ENCODE data around the gene ACVRL1.

Gene ACVRL1

DNA sequence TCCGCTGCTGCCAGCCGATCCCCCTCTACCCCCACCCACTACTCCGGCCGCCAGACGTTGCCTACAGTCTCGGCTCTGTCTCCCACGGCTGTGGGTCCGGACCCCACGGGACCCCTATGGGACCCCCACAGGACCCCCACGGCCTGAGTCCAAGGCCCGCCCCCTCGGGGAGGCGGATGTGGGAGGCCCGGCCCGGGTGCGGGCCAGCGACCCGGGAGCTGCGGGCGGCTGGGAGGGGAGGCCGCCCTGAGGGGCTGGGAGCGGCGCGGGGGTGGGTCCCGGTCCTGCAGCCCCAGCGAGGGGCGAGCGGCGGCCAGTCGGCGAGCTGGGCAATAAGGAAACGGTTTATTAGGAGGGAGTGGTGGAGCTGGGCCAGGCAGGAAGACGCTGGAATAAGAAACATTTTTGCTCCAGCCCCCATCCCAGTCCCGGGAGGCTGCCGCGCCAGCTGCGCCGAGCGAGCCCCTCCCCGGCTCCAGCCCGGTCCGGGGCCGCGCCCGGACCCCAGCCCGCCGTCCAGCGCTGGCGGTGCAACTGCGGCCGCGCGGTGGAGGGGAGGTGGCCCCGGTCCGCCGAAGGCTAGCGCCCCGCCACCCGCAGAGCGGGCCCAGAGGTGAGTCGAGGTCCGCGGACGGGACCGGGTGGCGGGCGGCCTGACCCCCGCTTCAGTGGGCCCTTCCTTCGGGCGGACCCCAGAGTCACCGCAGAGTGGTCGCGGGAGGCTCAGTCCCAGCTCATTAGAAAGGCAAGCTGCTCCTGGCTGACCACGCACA is at the start of gene ACVRL1:
TSS of gene ACVRL1 (plus strand) at position 422 of the 773 bp plus-strand sequence. CDS start 4,971 bp downstream, outside the sequence.
- Mint-ChIP-seq H3K9me3 (ENCODE audit: low read depth) (no peaks in the 10 kb centered on the region), H3K4me3 (peak within 1 kb of the TSS; percentile 30), H3K27ac (no peak within 1 kb of the TSS), H3K4me1 (ENCODE audit: low read depth) (peaks cover 5% of the 10 kb centered on the region), H3K27me3 (peaks cover 15% of the 10 kb centered on the region), H3K36me3 (no peaks in the 10 kb centered on the region)

- H3K36me3 Mint-ChIP-seq: no peaks in the 10 kb centered on the region
- no peak overlapping the region for H3K27ac Mint-ChIP-seq
- H3K4me3 Mint-ChIP-seq: no peak overlapping the region
- H3K9me3 Mint-ChIP-seq (ENCODE audit: low read depth): no peaks in the 10 kb centered on the region
- peaks cover 19% of the 10 kb centered on the region for H3K27me3 Mint-ChIP-seq
- peaks cover 6% of the 10 kb centered on the region for H3K4me1 Mint-ChIP-seq (ENCODE audit: low read depth)
Observed at GRCh38 chr12:51860986-51861385, 46.3 kb upstream of the ACVRL1 start.

- H3K9me3 Mint-ChIP-seq (ENCODE audit: low read depth): no peaks in the 10 kb centered on the region
- H3K4me1 Mint-ChIP-seq (ENCODE audit: low read depth): peaks cover 6% of the 10 kb centered on the region
- H3K27ac Mint-ChIP-seq: no peak overlapping the region
- peaks cover 19% of the 10 kb centered on the region for H3K27me3 Mint-ChIP-seq
- peak overlapping the region; percentile 68 for H3K4me3 Mint-ChIP-seq
- H3K36me3 Mint-ChIP-seq: no peaks in the 10 kb centered on the region
Observed at GRCh38 chr12:51862947-51863346, 44.4 kb upstream of the ACVRL1 start.

- Mint-ChIP-seq H3K27ac (no peak overlapping the region), H3K27me3 (peaks cover 24% of the 10 kb centered on the region), H3K4me3 (peak overlapping the region; percentile 68), H3K4me1 (ENCODE audit: low read depth) (peaks cover 11% of the 10 kb centered on the region), H3K36me3 (no peaks in the 10 kb centered on the region), H3K9me3 (ENCODE audit: low read depth) (no peaks in the 10 kb centered on the region)
Observed at GRCh38 chr12:51863363-51863932, 43.9 kb upstream of the ACVRL1 start.

DNA sequence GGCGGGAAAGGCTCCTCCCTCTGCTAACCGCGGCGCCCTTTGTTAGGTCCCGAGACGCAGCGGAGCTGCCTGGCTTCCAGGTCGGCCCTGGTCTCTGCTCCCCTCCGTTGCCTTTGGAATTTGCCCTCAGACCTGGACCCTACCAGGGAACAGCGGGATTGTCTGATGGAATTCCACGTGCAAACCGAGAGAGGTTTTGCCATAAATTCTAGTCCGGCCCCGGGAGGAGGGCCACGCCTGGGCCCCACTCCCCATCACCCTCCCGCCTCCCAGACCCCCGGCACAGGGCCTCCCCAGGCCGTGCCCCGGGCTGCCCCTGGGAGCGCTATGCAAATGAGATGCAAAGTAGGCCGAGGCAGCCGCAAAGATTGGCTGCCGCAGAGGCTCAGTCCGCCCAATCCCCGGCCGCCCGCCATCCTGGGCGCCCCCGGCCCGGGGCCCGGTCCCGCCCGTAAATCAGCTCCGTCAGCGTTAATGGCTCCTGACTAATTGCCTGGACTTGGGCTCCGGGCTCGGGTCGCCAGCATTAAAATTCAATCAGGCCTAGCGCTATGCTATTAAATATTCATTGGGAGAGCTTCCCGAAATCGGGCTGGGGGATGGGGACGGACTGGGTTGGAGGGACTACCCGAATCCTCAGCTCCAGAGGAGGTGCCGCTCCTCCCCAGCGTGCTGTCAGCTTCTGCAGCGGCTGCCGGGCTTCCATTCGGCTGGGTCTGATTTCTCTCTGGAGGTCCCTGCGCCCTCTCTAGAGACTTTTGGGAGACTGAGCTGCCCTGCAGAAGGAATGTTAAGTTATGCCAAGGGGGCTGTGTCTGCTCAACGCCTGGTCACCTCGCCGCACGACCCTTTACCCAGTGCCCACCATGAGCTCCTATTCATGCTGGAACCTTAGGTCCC is 43.1 kb upstream of the ACVRL1 start:
- H3K4me1 Mint-ChIP-seq (ENCODE audit: low read depth): peaks cover 12% of the 10 kb centered on the region
- no peaks in the 10 kb centered on the region for H3K9me3 Mint-ChIP-seq (ENCODE audit: low read depth)
- no peak overlapping the region for H3K27ac Mint-ChIP-seq
- peaks cover 25% of the 10 kb centered on the region for H3K27me3 Mint-ChIP-seq
- peak overlapping the region; percentile 59 for H3K4me3 Mint-ChIP-seq
- H3K36me3 Mint-ChIP-seq: no peaks in the 10 kb centered on the region

DNA sequence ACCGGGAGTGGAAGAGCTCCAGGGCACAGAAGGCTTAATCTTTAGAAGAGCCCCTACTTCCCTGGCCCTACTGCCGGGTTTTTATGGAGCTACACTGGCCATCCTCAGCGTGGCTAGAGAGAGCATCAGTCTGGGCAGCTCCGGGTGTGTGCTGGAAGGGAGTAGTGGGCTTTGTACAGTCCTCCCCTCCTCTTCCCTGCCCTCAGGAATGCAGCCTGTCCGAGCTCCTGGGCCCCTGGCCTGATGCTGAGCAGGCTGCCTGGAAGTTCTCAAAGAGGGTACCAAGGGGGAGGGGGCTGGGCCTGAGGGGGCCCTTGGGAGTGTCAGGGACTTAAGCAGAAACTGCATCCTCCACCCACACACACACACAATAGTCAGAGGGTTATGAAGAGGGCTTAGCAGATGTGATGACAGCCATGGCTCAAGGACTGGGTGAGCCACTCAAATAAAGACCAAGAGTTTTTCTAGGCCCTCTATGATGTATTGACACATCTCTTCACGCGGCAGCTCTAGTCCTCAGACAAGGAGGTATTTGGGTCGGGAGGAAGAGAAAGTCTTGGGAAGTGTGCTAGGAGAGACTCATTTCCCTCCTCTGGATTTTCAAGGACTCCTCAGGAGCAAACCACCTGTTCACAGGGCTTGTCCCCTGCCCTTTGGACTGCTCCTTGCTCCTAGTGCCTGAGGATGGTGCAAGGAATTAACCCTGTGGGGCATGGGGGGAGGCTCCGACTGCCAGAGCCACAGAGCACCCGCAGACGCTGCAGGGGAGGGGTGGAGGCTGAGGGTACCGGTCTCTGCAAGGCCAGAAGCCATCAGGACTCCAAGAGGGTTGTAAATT is 42.3 kb upstream of the ACVRL1 start:
- H3K4me1 Mint-ChIP-seq (ENCODE audit: low read depth): peaks cover 17% of the 10 kb centered on the region
- H3K27ac Mint-ChIP-seq: no peak overlapping the region
- peak overlapping the region; percentile 59 for H3K4me3 Mint-ChIP-seq
- H3K36me3 Mint-ChIP-seq: no peaks in the 10 kb centered on the region
- peaks cover 28% of the 10 kb centered on the region for H3K27me3 Mint-ChIP-seq
- H3K9me3 Mint-ChIP-seq (ENCODE audit: low read depth): no peaks in the 10 kb centered on the region

- no peak overlapping the region for H3K4me3 Mint-ChIP-seq
- no peaks in the 10 kb centered on the region for H3K9me3 Mint-ChIP-seq (ENCODE audit: low read depth)
- peaks cover 33% of the 10 kb centered on the region for H3K27me3 Mint-ChIP-seq
- H3K36me3 Mint-ChIP-seq: no peaks in the 10 kb centered on the region
- peaks cover 22% of the 10 kb centered on the region for H3K4me1 Mint-ChIP-seq (ENCODE audit: low read depth)
- H3K27ac Mint-ChIP-seq: no peak overlapping the region
Observed at GRCh38 chr12:51865757-51866270, 41.5 kb upstream of the ACVRL1 start.

DNA sequence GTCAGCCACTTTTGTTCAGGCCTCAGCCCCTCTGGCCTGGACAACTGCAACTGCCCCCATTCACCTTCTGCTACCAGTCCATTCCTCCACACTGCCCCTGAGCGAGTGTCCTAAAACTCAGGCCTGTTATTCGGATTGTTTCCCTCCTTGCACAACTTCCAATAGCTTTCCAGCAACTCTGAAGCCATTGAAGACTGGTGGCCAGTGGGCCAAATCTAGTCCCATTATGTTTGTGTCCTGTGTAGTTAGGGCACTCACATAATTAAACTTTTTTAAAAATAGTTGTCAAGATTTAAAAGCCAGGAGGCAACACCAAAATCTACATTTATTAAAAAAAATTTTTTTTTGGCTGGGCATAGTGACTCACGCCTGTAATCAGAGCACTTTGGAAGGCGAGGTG is 41.0 kb upstream of the ACVRL1 start:
- H3K4me1 Mint-ChIP-seq (ENCODE audit: low read depth): peaks cover 23% of the 10 kb centered on the region
- H3K27ac Mint-ChIP-seq: no peak overlapping the region
- H3K9me3 Mint-ChIP-seq (ENCODE audit: low read depth): no peaks in the 10 kb centered on the region
- no peaks in the 10 kb centered on the region for H3K36me3 Mint-ChIP-seq
- no peak overlapping the region for H3K4me3 Mint-ChIP-seq
- peaks cover 36% of the 10 kb centered on the region for H3K27me3 Mint-ChIP-seq

- peaks cover 23% of the 10 kb centered on the region for H3K4me1 Mint-ChIP-seq (ENCODE audit: low read depth)
- H3K36me3 Mint-ChIP-seq: no peaks in the 10 kb centered on the region
- H3K27me3 Mint-ChIP-seq: peaks cover 36% of the 10 kb centered on the region
- H3K27ac Mint-ChIP-seq: no peak overlapping the region
- H3K4me3 Mint-ChIP-seq: no peak overlapping the region
- no peaks in the 10 kb centered on the region for H3K9me3 Mint-ChIP-seq (ENCODE audit: low read depth)
Observed at GRCh38 chr12:51866762-51867161, 40.5 kb upstream of the ACVRL1 start.

- peaks cover 23% of the 10 kb centered on the region for H3K4me1 Mint-ChIP-seq (ENCODE audit: low read depth)
- no peak overlapping the region for H3K27ac Mint-ChIP-seq
- no peak overlapping the region for H3K4me3 Mint-ChIP-seq
- no peaks in the 10 kb centered on the region for H3K9me3 Mint-ChIP-seq (ENCODE audit: low read depth)
- no peaks in the 10 kb centered on the region for H3K36me3 Mint-ChIP-seq
- peaks cover 33% of the 10 kb centered on the region for H3K27me3 Mint-ChIP-seq
Observed at GRCh38 chr12:51867371-51867770, 39.9 kb upstream of the ACVRL1 start.

DNA sequence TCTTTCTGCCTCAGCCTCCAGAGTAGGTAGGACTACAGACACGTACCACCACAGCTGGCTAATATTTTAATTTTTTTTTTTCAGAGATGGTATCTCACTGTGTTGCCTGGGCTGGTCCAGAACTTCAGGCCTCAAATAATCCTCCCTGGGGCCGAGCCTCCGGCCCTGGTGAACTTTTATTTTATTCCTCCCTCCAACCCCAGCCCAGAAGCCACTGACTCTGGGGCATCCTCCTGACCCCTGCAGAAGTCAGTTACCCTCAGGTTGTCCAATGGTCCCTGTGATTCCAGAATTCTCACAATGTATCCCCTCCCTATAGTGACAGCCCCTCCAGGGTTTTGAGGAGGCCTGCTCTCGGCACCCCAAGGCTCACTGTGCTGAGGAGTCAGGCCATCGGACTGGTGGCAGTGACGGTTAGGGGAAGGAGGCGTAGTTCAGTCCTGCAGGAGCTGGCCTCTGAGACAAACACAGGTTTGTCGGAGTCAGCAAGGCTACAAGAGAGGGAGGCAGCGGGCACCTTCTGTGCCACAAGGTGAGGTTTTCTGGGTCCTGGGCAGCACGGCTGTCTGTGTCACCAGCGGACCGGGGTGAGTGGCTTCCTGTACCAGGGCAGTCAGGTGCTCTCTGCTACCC is 39.4 kb upstream of the ACVRL1 start:
- H3K9me3 Mint-ChIP-seq (ENCODE audit: low read depth): no peaks in the 10 kb centered on the region
- no peaks in the 10 kb centered on the region for H3K36me3 Mint-ChIP-seq
- H3K4me1 Mint-ChIP-seq (ENCODE audit: low read depth): peaks cover 23% of the 10 kb centered on the region
- peak overlapping the region; percentile 67 for H3K4me3 Mint-ChIP-seq
- H3K27ac Mint-ChIP-seq: no peak overlapping the region
- peaks cover 33% of the 10 kb centered on the region for H3K27me3 Mint-ChIP-seq

- Mint-ChIP-seq H3K27ac (no peak overlapping the region), H3K9me3 (ENCODE audit: low read depth) (no peaks in the 10 kb centered on the region), H3K36me3 (no peaks in the 10 kb centered on the region), H3K27me3 (peaks cover 26% of the 10 kb centered on the region), H3K4me3 (peak overlapping the region; percentile 27), H3K4me1 (ENCODE audit: low read depth) (peaks cover 22% of the 10 kb centered on the region)
Observed at GRCh38 chr12:51868821-51869495, 38.3 kb upstream of the ACVRL1 start.

- H3K4me1 Mint-ChIP-seq (ENCODE audit: low read depth): peaks cover 20% of the 10 kb centered on the region
- H3K9me3 Mint-ChIP-seq (ENCODE audit: low read depth): no peaks in the 10 kb centered on the region
- peak overlapping the region; percentile 40 for H3K4me3 Mint-ChIP-seq
- peaks cover 24% of the 10 kb centered on the region for H3K27me3 Mint-ChIP-seq
- no peak overlapping the region for H3K27ac Mint-ChIP-seq
- no peaks in the 10 kb centered on the region for H3K36me3 Mint-ChIP-seq
Observed at GRCh38 chr12:51869496-51869865, 37.8 kb upstream of the ACVRL1 start.

Measured in activated naive CD8-positive, alpha-beta T cell (primary cell).